ENCODE results near the gene FCER1G.

Gene FCER1G

DNA sequence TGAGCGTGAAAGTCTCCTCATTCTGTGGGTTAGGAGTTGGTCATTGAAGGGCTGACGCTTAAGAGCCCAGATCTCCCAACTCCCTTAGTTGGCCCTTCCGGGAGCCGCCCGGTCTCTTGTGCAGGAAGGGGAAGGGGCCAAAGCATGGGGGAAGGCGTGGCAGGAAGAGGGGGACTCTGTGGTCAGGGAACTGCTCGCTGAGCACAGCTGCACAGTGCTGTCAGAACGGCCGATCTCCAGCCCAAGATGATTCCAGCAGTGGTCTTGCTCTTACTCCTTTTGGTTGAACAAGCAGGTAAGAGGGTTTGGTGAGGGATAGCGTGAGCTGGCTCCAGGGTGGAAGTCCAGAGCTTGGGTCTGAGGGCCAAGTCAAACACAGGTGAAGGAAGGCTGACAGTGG lies at the start of gene FCER1G:
TSS of gene FCER1G (plus strand) at position 220 of the 400 bp plus-strand sequence. CDS start at position 247, 27 bp downstream.
- Histone ChIP-seq H3K4me3 (ENCODE audit: low read length) (no peak within 1 kb of the TSS), H3K36me3 (ENCODE audit: control insufficient read depth, insufficient read depth, low read length) (peaks cover 22% of the 10 kb centered on the region), H3K4me1 (ENCODE audit: control insufficient read depth, insufficient read depth, low read length) (no peaks in the 10 kb centered on the region), H3K27me3 (ENCODE audit: control insufficient read depth, insufficient read depth, low read length) (no peaks in the 10 kb centered on the region), H3K9me3 (ENCODE audit: control insufficient read depth, low read length) (no peaks in the 10 kb centered on the region), H3K9ac (ENCODE audit: low read length) (no peak within 1 kb of the TSS)

GRCh38 chr1:161165742-161166668 lies 49.1 kb upstream of the FCER1G start, which contains the start of gene PPOX:
Gene PPOX, plus strand, starts transcription at chr1:161166426. Its CDS starts 422 bp downstream, at chr1:161166848.
- Histone ChIP-seq H3K27me3 (ENCODE audit: control insufficient read depth, insufficient read depth, low read length) (no peaks in the 10 kb centered on the region), H3K4me1 (ENCODE audit: control insufficient read depth, insufficient read depth, low read length) (peaks cover 20% of the 10 kb centered on the region), H3K4me3 (ENCODE audit: low read length) (peak within 1 kb of the TSS; percentile 43), H3K36me3 (ENCODE audit: control insufficient read depth, insufficient read depth, low read length) (peaks cover 7% of the 10 kb centered on the region), H3K9me3 (ENCODE audit: control insufficient read depth, low read length) (no peaks in the 10 kb centered on the region), H3K9ac (ENCODE audit: low read length) (peak within 1 kb of the TSS; percentile 81)

GRCh38 chr1:161166669-161167548 lies 48.2 kb upstream of the FCER1G start:
- Histone ChIP-seq H3K9me3 (ENCODE audit: control insufficient read depth, low read length) (no peaks in the 10 kb centered on the region), H3K4me1 (ENCODE audit: control insufficient read depth, insufficient read depth, low read length) (peaks cover 17% of the 10 kb centered on the region), H3K27me3 (ENCODE audit: control insufficient read depth, insufficient read depth, low read length) (no peaks in the 10 kb centered on the region), H3K4me3 (ENCODE audit: low read length) (peak overlapping the region; percentile 42), H3K9ac (ENCODE audit: low read length) (peak overlapping the region; percentile 73), H3K36me3 (ENCODE audit: control insufficient read depth, insufficient read depth, low read length) (peaks cover 7% of the 10 kb centered on the region)

DNA sequence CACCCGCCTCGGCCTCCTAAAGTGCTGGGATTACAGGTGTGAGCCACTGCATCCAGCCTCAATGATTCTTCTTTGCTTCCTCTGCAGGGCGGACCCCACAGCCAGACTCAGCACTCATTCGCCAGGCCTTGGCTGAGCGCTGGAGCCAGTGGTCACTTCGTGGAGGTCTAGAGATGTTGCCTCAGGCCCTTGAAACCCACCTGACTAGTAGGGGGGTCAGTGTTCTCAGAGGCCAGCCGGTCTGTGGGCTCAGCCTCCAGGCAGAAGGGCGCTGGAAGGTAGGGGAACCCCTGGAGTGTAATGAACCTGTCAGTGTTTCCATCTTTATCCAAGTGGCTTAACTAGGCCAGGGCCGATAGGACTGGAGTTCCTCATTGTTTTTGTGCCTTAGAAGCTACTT lies 46.2 kb upstream of the FCER1G start:
- H3K36me3 ChIP-seq (ENCODE audit: control insufficient read depth, insufficient read depth, low read length) = peaks cover 11% of the 10 kb centered on the region
- no peak overlapping the region for H3K4me3 ChIP-seq (ENCODE audit: low read length)
- H3K27me3 ChIP-seq (ENCODE audit: control insufficient read depth, insufficient read depth, low read length) = no peaks in the 10 kb centered on the region
- H3K4me1 ChIP-seq (ENCODE audit: control insufficient read depth, insufficient read depth, low read length) = peaks cover 17% of the 10 kb centered on the region
- H3K9ac ChIP-seq (ENCODE audit: low read length) = no peak overlapping the region
- no peaks in the 10 kb centered on the region for H3K9me3 ChIP-seq (ENCODE audit: control insufficient read depth, low read length)

DNA sequence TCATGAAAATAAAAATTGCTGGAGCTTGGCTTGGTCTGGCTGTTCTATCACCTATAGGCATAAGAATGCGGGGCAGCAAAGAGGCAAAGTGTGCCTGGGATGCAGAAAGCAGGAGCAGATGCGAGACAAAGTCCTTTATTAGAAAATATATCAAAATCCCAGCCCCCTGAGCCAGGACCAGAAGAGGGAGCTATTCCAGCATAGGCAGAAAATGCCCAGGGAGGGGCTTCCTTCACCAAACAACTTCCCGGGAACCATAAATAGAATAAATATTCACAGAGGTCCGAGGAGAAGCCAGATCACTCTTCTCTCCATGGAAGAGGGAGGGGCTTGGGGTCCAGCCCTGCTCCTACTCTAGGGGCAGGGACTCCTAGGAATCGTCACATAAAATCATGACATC lies 43.9 kb upstream of the FCER1G start:
- Histone ChIP-seq H3K27me3 (ENCODE audit: control insufficient read depth, insufficient read depth, low read length) (no peaks in the 10 kb centered on the region), H3K4me1 (ENCODE audit: control insufficient read depth, insufficient read depth, low read length) (peaks cover 9% of the 10 kb centered on the region), H3K4me3 (ENCODE audit: low read length) (no peak overlapping the region), H3K9ac (ENCODE audit: low read length) (no peak overlapping the region), H3K36me3 (ENCODE audit: control insufficient read depth, insufficient read depth, low read length) (peaks cover 11% of the 10 kb centered on the region), H3K9me3 (ENCODE audit: control insufficient read depth, low read length) (no peaks in the 10 kb centered on the region)

DNA sequence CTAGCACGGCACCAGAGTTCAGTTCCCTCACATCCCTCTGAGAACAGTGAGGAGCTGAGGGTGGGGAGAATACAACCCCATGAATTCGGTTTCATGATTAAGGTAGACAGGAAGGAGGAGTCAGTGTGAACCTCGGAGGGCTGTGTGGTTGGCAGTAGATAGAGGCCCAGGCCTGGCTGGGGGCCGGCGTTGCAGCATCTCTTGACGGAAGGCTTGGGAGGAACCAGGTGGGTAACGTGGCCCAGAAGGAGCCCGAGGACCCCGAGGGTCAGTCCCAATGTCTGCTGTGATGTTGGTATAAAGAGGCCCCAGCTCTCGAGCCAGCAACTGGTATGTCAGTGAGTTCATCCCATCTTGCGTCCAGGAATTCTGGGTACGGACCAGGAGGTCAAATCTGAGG lies 43.4 kb upstream of the FCER1G start:
- H3K4me1 ChIP-seq (ENCODE audit: control insufficient read depth, insufficient read depth, low read length) = peaks cover 13% of the 10 kb centered on the region
- H3K9me3 ChIP-seq (ENCODE audit: control insufficient read depth, low read length) = no peaks in the 10 kb centered on the region
- H3K9ac ChIP-seq (ENCODE audit: low read length) = no peak overlapping the region
- no peak overlapping the region for H3K4me3 ChIP-seq (ENCODE audit: low read length)
- peaks cover 11% of the 10 kb centered on the region for H3K36me3 ChIP-seq (ENCODE audit: control insufficient read depth, insufficient read depth, low read length)
- H3K27me3 ChIP-seq (ENCODE audit: control insufficient read depth, insufficient read depth, low read length) = no peaks in the 10 kb centered on the region

- H3K36me3 ChIP-seq (ENCODE audit: control insufficient read depth, insufficient read depth, low read length) = peaks cover 11% of the 10 kb centered on the region
- H3K4me1 ChIP-seq (ENCODE audit: control insufficient read depth, insufficient read depth, low read length) = peaks cover 7% of the 10 kb centered on the region
- H3K4me3 ChIP-seq (ENCODE audit: low read length) = no peak overlapping the region
- no peaks in the 10 kb centered on the region for H3K27me3 ChIP-seq (ENCODE audit: control insufficient read depth, insufficient read depth, low read length)
- H3K9ac ChIP-seq (ENCODE audit: low read length) = no peak overlapping the region
- no peaks in the 10 kb centered on the region for H3K9me3 ChIP-seq (ENCODE audit: control insufficient read depth, low read length)
Observed at GRCh38 chr1:161172349-161172748, 42.7 kb upstream of the FCER1G start.

GRCh38 chr1:161172776-161173376 lies 42.2 kb upstream of the FCER1G start:
- Histone ChIP-seq H3K4me3 (ENCODE audit: low read length) (no peak overlapping the region), H3K9me3 (ENCODE audit: control insufficient read depth, low read length) (no peaks in the 10 kb centered on the region), H3K4me1 (ENCODE audit: control insufficient read depth, insufficient read depth, low read length) (peaks cover 7% of the 10 kb centered on the region), H3K9ac (ENCODE audit: low read length) (no peak overlapping the region), H3K27me3 (ENCODE audit: control insufficient read depth, insufficient read depth, low read length) (no peaks in the 10 kb centered on the region), H3K36me3 (ENCODE audit: control insufficient read depth, insufficient read depth, low read length) (peaks cover 11% of the 10 kb centered on the region)

GRCh38 chr1:161173711-161174110 lies 41.4 kb upstream of the FCER1G start:
- no peak overlapping the region for H3K4me3 ChIP-seq (ENCODE audit: low read length)
- H3K36me3 ChIP-seq (ENCODE audit: control insufficient read depth, insufficient read depth, low read length) = peaks cover 11% of the 10 kb centered on the region
- no peak overlapping the region for H3K9ac ChIP-seq (ENCODE audit: low read length)
- peaks cover 12% of the 10 kb centered on the region for H3K4me1 ChIP-seq (ENCODE audit: control insufficient read depth, insufficient read depth, low read length)
- no peaks in the 10 kb centered on the region for H3K9me3 ChIP-seq (ENCODE audit: control insufficient read depth, low read length)
- no peaks in the 10 kb centered on the region for H3K27me3 ChIP-seq (ENCODE audit: control insufficient read depth, insufficient read depth, low read length)

GRCh38 chr1:161174911-161175310 lies 40.2 kb upstream of the FCER1G start:
- Histone ChIP-seq H3K4me3 (ENCODE audit: low read length) (no peak overlapping the region), H3K27me3 (ENCODE audit: control insufficient read depth, insufficient read depth, low read length) (no peaks in the 10 kb centered on the region), H3K4me1 (ENCODE audit: control insufficient read depth, insufficient read depth, low read length) (peaks cover 12% of the 10 kb centered on the region), H3K9ac (ENCODE audit: low read length) (no peak overlapping the region), H3K9me3 (ENCODE audit: control insufficient read depth, low read length) (no peaks in the 10 kb centered on the region), H3K36me3 (ENCODE audit: control insufficient read depth, insufficient read depth, low read length) (peaks cover 11% of the 10 kb centered on the region)

DNA sequence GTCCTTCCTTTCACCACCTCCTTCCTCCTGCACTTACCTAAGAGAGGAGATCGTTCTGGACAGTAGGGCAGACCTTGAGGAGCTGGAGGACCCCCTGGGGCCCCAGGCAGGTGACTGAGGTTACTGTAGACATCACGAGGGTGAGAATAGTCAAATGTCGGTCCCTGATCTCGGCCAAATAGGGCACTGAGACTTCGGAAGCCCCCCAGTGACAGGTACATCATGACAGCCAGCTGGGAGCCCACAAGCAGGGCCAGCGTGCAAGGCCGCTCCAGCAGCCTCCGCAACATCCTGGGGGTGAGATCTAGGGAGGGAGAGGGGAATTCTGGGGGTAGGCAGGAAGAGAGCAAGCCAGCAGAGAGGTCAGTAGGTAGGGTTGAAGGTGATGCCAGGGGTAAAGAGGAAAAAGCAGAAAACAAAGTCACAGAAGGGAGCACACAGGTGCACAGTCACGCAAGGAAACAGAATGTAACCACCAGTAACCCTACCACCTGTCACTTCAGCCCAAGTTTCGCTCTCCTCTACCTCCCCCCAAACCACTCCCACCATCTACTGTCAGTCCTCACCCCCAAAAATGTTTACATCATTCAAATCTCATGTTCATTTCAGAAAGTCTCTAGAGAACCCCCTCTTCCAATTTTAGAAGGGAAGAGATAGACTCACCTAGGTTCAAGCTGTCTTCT lies 39.2 kb upstream of the FCER1G start:
- no peaks in the 10 kb centered on the region for H3K9me3 ChIP-seq (ENCODE audit: control insufficient read depth, low read length)
- H3K4me3 ChIP-seq (ENCODE audit: low read length) = no peak overlapping the region
- peak overlapping the region; percentile 85 for H3K9ac ChIP-seq (ENCODE audit: low read length)
- H3K27me3 ChIP-seq (ENCODE audit: control insufficient read depth, insufficient read depth, low read length) = no peaks in the 10 kb centered on the region
- peaks cover 4% of the 10 kb centered on the region for H3K36me3 ChIP-seq (ENCODE audit: control insufficient read depth, insufficient read depth, low read length)
- peaks cover 12% of the 10 kb centered on the region for H3K4me1 ChIP-seq (ENCODE audit: control insufficient read depth, insufficient read depth, low read length)
